CD4-positive, alpha-beta T cell treated with Interleukin-21 for 1 hour (primary cell): ENCODE data around the gene GABPB1.

ENCODE experiments used
- DNase-seq: peaks from one replicate; pipeline ENCODE4 v3.0.0-alpha.2; 2020

The GABPB1 gene

DNA sequence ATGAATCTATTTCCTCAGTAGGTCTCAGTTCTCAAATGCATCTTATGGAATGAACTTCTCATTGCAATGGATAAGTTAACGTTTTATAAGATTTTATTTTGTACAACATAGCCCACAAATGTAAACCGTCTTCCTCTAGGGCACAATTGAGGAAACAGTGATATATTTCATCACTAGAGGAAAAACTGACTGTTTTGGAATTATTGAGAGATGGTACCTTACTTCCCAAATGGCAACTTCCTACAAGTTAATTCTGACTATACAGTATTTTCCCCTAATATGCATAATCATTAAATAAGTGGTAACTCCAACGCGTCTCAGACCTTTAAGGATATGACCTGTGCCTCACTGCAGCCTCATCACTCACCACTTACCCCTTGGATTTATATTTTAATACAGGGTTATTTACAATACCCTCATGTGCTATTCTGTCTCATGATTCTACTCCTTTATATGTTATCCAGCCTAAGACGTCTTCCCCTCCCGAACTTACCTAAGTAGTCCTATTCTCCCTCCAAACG, 13.3 kb downstream of the GABPB1 start:
- no peak for DNase-seq

DNA sequence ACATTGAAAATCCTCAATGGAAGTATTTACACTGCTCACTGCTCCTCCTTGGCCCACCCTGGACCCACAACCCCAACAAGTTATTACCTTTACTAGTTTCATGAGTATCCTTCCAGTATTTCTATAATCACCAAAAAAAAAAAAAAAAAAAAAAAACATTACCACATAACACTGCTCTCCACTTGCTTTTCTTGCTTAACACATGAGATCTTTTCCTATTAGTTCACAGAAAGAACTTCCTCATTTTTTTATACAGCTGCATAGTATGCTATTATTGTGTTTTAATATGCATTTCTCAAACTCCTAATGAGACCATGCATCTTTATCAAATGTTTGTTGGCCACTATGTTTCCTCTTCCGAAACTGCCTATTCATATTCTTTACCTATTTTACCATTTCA, 14.6 kb downstream of the GABPB1 start:
- DNase-seq, result no peak

DNA sequence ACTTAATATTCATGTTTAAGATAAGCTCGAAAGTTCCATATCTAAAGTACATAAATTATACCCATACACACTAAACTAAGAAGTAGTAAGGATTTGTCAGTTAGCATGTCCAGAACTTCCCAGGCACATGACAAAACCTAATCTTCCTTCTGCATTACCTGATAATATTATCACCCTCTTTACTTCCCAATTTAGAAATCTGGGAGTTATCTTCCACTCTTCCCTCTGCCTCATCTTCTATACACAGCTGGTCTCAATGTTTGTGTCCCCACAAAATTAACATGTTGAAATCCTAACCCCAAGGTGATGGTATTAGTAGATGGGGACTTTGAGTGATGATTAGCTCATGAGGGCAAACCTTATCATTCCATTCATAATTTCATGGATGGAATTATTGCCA, 15.3 kb downstream of the GABPB1 start:
- no peak for DNase-seq

DNA sequence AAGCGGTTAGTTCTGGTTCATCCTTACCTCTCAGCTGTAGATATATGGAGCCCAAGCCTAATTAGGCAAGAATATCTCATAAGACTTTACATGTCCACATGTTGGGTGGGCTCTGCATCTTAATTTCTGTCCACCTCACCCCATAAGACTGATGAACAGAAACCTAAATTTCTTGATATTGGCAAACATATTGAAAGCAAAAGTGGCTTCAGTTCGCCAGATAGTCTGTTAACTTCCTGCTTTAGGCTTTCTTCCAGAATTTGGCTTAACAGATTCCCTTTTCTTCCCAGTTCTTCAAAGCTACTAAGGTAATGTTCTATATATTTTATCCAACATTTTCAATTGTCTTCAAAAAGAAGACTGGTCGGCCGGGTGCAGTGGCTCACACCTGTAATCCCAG, 19.7 kb downstream of the GABPB1 start:
- no peak for DNase-seq

DNA sequence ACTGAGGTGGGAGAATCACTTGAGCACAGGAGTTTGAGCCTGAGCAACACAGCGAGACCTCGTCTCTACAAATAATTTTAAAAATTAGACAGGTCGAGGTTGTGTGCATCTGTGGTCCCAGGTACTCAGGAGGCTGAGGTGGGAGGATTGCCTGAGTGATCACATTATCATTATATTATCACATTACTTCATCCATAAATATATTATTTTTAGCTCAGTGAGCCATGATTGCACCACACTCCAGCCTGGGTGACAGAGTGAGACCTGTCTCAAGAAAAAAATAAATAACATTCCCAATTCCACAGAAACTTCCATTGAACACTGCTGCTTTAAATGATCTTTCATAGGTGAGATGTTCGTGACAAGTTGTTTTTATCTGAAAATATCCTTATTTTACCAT, 21.8 kb downstream of the GABPB1 start:
- DNase-seq, result no peak

DNA sequence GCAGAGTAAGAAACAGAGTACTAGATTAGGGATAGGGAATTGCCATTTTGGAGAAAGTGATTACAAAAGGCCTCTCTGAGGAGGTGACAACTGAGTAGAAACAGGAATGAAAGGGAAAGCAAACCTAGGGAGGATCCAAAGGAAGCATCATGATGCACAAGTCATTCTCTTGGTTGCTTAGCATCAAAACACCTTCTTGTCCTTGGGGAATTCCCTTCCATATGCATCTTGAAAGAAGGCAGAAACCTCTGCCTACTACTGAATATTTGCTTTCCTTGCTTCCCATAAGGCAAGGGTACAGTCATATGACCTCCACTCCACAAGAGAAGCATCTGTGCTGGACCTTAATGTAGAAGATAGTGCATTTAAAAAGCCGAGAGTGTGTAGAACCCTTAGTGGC, 24.1 kb downstream of the GABPB1 start:
- DNase-seq, result no peak

DNA sequence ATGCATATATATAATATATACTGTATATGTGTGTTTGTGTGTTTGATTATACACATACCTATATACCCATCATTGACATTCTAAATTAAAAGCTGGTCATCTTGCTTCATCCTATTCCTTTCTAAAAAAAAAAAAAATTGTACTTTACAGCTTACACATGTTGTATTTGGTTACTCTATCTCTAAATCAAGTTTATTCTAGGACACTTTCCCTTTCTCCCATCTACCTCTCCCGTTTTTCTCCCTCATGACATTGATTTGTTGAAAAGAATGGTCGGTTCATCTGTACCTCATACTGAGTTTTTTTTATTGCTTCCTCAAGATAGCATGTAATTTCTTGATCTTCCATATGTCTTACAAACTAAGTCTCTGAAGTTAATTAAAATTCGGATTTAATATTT, 26.9 kb downstream of the GABPB1 start:
- DNase-seq, result no peak

DNA sequence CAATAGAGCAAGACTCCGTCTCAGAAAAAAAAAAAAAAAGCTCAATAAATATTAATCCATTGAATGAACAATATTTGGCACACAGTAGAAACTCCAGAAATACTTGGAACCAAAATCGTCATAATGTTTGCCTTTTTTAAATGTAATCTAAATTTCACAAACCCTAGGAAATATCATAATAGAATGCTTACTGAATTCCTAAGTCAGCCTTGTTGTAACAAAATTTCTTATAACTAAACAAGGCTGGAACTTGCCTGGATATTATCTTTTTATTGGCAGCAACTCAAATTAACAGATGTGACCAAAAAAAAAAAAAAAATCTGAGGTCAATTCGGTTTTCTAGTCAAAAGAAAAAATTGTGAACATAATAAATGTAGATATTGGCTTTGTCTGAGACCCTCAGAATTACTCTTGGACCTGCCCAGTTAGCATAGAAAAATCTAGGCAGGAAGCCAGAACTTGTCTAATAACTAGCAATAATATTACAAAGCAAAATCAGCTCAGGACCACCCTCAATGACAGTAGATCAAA, 33.3 kb downstream of the GABPB1 start:
- DNase-seq, result no peak

DNA sequence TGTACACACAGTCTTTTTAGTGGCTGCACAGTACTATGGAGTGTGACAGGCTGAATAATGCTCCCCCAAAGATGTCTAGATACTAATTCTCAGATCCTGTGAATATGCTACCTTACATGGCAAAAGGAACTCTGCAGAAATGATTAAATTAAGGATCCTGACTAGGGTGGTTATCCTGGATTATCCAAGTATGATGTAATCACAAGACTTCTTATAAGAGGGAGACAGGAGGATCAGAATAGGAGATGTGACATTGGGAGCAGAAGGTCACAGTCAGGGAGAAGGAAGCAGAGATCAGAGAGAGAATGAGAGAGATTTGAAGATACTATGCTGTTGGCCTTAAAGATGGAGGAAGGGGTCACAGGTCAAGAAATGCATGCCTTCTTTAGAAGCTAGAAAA, 34.5 kb downstream of the GABPB1 start:
- DNase-seq, result no peak

DNA sequence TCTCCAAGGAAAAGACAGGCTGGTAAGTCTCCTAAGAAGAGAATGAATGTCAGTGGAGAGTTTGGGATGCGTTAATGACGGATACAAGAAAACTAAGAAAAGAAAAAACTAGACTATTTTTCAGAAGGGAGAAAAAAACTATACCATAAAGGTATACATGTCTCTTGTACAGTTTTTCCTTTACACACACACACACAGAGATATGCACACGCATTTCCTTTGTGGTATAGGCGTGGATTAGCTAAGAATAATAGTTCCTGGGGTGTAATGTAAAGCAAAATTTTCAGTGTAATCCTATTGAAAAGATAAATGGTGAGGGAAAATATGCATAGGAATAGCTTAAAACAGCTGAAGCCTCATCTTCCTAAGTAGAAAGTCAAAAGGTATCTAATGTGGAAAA, 36.3 kb downstream of the GABPB1 start:
- DNase-seq, result peak; percentile 11

DNA sequence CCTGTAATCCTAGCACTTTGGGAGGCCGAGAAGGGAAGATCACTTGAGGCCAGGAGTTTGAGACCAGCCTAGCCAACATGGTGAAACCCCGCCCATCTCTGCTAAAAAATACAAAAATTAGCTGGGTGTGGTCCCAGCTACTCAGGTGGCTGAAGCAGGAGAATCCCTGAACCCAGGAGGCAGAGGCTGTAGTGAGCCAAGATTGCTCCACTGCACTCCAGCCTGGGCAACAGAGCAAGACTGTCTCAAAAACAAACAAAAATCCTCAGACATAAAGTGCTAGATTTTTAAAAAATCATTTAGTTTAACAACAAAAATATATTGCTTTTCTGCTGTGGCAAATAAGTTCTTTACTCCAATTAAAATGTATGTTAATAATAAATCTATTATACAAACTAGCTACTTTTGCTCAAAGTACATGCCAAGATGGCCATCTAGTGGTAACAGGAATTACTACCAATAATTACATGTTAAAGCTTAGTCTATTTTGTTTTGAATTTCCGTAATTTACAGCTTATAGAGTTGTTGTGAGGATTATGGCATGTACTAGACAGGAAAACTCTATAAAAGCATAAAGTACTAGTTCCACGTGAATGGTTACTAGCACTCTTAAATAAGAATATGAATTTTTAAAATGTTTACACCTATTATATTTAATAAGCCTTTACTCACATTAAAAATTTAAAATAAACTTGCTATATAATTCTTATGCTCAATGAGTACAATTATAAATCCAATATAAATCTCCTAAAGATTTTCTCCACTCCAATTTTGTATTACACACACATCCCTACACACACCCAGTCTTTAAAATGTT, 39.0 kb downstream of the GABPB1 start:
- peak; percentile 64 for DNase-seq

DNA sequence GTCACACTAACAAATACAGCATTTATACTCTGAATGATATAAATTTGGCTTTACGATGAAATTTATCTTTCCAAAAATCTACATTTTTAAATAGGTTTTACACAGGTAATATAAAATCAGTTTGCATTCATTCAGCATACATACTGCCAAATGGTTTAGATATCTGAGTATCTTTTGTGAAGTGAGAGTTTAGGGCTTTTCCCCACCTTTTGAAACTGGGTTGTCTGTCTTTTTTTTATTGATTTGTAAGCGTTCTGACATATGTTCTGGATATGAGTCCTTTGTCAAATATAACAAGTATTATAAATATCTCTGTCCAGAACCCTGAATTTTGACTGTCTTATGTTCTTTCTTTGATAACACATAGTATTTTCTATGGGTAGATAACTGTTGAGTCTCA, 42.4 kb downstream of the GABPB1 start:
- no peak for DNase-seq

DNA sequence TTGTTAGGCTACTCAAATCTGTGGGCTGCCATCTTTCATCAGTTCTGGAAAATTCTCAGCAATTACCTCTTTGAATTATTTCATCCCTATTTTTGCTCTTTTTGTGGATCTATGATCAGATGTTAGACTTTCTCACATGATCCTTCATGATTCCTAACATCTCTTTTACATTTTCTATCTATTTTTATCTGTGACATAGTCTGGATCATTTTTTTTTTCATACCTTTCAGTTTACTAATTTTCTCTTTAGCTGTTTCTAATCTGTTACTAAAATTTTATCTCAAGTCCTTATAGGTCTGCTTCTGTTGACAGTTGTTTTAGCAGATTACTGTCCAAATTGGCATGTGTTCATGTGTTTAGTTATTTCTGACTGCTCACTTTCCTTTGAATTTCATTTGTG, 47.2 kb downstream of the GABPB1 start:
- DNase-seq, result no peak

DNA sequence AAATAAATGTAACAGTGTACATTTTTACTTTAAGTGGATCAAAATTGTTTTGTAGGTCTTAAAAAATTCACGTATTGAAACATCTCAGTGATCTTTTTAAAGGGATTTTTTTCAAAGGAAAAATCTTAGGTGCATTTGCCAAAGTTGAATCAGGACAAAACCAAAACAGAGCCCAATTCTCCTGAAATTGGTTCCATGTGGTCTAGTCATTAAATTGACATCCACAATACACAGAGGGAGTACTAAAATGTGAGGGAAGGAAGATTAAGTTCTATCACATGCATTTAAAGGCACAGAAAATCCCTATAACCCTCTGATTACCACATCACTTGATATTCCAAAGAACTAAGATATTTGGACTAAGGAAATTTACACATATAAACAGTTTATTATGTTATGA, 50.2 kb downstream of the GABPB1 start:
- no peak for DNase-seq

DNA sequence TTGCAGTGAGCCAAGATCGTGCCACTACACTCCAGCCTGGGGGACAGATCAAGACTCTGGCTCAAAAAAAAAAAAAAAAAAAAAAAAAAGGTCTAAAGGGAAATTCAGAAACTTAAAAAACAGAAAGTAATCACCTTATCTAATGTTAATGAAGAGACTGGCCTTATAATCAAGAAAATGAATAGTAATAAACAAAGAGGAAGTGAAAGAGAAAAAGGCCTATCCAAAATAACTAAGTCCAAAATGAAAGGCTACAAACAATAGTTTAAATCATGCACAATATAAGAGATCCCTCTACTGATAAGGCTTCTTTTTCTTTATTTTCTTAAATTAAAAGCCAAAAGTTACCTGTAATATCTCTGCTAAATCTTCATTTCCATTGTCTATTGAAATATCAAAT, 52.4 kb downstream of the GABPB1 start:
- no peak for DNase-seq

DNA sequence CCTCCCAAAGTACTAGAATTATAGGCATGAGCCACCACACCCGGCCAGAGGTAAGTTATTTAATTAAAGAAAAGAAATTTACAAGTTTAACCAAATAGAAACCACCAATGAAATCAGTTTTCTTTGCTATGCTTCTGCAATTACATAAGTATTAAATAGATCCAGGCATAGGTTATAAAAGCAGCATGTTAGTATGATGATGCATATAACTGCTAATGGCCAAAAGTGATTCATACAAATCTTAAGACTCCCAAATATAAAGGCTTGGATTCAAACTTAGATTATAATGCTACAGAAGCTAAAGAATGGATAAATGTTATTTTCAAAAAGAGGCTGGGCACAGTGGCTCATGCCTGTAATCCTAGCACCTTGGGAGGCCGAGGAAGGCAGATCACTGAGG, 56.7 kb downstream of the GABPB1 start:
- DNase-seq, result no peak

DNA sequence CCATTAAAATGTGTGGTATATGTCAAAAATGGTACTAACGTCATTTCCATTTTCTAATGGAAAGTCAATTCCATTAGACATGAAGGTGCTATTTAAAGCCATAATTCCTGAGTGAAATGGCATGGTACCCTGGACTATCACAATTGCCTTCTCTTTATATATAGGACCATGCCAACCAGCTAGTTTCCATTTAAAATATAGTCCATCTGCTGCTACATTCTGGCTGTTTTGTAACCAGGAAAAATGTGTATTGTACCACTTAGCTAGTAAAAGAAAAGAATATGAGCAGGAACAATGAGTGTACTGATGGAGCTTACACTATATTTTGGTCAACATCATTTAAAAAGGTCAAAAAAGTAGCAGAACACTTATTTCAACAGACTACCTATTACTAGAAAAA, 59.0 kb downstream of the GABPB1 start:
- DNase-seq, result no peak

DNA sequence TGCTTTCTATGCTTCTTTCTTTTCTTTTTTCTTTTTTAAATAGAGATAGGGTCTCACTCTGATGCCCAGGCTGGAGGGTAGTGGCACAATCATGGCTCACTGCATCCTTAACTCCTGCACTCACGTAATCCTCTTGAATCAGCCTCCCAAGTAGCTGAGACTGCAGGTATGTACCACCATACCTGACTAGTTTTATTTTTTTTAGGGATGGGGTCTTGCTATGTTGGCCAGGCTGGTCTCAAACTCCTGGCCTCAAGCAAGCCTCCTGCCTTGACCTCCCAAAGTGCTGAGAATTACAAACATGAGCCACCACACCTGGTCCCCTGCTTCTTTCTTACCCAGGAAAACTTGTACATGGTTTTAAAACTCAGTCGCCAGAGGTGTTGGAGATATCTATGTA, 65.2 kb downstream of the GABPB1 start:
- no peak for DNase-seq

DNA sequence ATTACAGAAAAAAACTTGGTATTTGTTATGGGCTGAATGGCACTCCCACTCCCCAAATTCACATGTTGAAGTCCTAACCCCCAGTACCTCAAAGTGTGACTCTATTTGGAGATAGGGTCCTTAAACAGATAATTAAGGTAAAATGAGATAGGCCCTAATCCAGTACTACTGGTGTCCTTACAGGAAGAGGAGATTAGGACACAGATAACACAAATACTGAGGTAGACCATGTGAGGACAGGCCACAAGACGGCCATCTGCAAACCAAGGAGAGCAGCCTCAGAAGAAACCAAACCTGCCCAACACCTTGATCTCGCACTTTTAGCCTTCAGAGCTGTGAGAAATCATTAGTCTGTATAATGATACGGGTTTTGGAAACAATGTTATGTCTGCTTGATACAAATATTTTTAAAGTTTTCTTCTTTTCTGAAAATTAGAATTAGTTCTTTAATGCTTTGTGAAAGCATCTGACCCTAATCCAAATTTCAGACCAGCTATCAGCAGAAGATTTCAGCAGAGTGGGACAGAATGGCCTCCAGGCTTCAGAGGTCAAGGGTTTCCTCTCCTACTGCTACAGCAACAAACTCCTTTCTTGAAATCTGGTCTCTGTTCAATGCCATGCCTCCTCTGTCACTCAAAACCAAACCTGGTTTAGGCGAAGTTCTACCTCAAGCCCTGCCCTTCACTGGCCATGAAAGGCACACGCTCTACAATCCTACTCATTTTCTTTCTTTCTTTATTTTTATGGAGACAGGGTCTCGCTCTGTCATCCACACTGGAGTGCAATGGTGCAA, 67.5 kb downstream of the GABPB1 start:
- DNase-seq, result no peak

DNA sequence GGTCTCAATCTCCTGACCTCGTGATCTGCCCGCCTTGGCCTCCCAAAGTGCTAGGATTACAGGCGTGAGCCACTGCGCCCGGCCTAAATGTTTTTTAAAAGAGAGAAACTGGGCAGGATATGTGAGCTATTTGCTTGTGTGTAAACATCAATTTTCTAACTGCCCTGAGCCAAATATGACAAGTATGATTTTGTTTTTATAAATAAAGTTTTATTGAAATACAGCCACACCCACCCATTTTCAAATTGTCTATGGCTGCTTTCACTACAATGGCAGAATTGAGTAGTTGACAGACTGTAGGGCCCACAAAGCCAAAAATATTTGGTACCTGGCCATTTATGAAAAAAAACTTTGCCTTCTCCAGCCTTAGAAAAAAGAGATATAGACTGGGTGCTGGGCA, 73.6 kb downstream of the GABPB1 start:
- DNase-seq, result no peak

DNA sequence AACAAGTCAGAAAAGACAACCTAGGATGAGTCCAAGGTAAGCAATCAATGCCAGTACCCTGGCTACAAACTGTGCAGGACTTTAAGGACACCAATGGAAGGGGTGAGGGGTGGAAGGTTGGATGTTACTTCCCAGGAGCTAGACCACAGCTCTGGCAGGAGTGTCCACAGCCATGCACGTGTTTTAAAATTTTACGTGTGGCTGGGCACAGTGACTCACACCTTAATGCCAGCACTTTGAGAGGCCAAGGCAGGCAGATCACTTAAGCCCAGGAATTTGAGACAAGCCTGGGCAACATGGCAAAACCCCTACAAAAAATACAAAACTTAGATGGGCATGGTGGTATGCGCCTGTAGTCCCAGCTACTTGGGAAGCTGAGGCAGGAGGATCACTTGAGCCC, 74.7 kb downstream of the GABPB1 start:
- no peak for DNase-seq

DNA sequence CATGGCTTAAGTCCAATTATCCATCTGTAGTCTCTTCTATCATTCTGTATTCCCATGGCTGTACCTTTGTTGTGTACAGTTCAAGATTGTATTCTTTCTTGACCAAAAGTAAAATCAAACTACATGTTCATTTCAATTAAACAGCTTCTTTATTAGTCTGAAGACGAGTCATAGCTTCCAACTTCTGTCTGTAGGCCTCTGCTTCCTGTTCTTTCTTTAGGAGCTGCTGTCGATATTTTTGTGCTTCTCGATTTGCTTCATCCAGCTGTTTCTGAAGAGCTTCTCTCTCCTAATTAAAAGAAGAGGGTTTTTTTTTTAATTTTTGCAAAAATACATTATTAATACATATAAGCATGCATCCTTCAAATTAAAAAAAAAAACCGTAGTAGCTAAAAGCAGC, 76.5 kb downstream of the GABPB1 start:
- no peak for DNase-seq

DNA sequence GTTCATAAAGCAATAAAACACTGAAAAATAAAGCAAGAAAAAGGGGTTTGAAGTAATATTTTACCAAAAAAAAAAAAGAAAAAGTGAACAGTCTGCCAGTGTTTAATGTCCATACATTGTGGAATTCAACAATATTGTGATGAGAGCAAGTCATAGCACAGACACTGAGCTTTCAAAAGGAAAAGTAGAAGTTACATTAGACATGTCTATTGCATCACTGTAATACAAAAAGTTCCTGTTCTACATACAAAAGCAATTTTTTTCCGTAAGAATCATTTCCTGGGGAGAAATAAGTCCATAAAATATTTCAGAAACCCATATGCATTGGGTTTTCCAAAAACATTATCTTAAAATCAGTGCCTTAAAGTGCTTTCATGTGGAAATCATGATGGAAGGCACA, 77.6 kb downstream of the GABPB1 start:
- DNase-seq, result no peak

DNA sequence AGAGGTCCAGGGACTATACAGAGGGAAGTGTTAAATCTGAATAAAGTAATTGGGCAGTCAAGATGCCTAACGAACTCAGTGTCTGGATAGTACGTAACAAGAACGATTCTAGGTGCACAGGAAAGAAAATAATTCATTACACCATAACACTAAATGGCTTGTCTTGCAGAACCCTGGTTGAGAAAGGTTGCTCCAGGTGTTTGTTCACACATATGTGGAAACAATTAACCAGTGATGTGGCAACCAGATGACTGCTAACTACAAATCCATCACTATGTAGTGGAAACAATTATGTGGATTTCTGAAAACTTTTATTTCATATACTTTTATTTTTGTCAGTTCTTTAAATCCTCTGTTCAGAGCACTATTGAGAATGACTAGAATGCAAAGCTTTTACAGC, 79.1 kb downstream of the GABPB1 start:
- DNase-seq, result no peak
